ENCODE measurements around the gene SH3PXD2B.

The SH3PXD2B gene

GRCh38 chr5:172497591-172498255, 43.4 kb upstream of the SH3PXD2B start:
- TF ChIP-seq CTCF (IDR thresholded peaks at IDR 0.05; ENCODE audit: insufficient read depth, missing control alignments) = no peak
- DNase-seq (ENCODE audit: insufficient read length, low spot score) (no peak), FAIRE-seq (no peak)

GRCh38 chr5:172496671-172497371, 42.5 kb upstream of the SH3PXD2B start:
- no peak for DNase-seq (ENCODE audit: insufficient read length, low spot score)
- no peak for TF ChIP-seq CTCF (IDR thresholded peaks at IDR 0.05; ENCODE audit: insufficient read depth, missing control alignments)
- FAIRE-seq = no peak

GRCh38 chr5:172494630-172495505, 40.5 kb upstream of the SH3PXD2B start:
- DNase-seq (ENCODE audit: insufficient read length, low spot score) (no peak), FAIRE-seq (no peak)
- no peak for TF ChIP-seq CTCF (IDR thresholded peaks at IDR 0.05; ENCODE audit: insufficient read depth, missing control alignments)

GRCh38 chr5:172493906-172494305, 39.6 kb upstream of the SH3PXD2B start:
- TF ChIP-seq CTCF (IDR thresholded peaks at IDR 0.05; ENCODE audit: insufficient read depth, missing control alignments) = no peak
- DNase-seq (ENCODE audit: insufficient read length, low spot score) = no peak
- FAIRE-seq = no peak

GRCh38 chr5:172493461-172493860, 39.1 kb upstream of the SH3PXD2B start:
- FAIRE-seq (no peak), DNase-seq (ENCODE audit: insufficient read length, low spot score) (no peak)
- no peak for TF ChIP-seq CTCF (IDR thresholded peaks at IDR 0.05; ENCODE audit: insufficient read depth, missing control alignments)

- FAIRE-seq (no peak), DNase-seq (ENCODE audit: insufficient read length, low spot score) (no peak)
- TF ChIP-seq CTCF (IDR thresholded peaks at IDR 0.05; ENCODE audit: insufficient read depth, missing control alignments) = no peak
These were observed 38.7 kb upstream of the SH3PXD2B start for GRCh38 chr5:172493002-172493401.
